GM23338 (cell line): ENCODE results near the gene OPN1SW. TPM values are rescaled to one million over a fixed set of nuclear protein-coding genes. Genes with fewer than 3 reads are reported as not detected.
A peak's percentile ranks its signal among the peaks of the same experiment; 100 is the strongest.

Source experiments
- ATAC-seq: fragments of 200-7000 bp; cut with Tn5 transposase; 3 replicates; pipeline ENCODE4 v1.9.1; 2020
- DNase-seq: peaks from one replicate; pipeline ENCODE4 v3.0.0-alpha.2; 2015; ENCODE audit warnings: low spot score
- H2AFZ ChIP-seq: fragments of 200-600 bp; sonication (generic); 2 replicates; pipeline ENCODE4 v1.8.0; 2016; ENCODE audit warnings: antibody characterized with exemption, mild to moderate bottlenecking, moderate library complexity
- H3F3A ChIP-seq: fragments of 200-600 bp; sonication (generic); replicated peaks from 2 replicates; pipeline ENCODE4 v1.8.0; 2017; ENCODE audit warnings: antibody characterized with exemption, mixed run types, low read depth
- H3K27ac ChIP-seq: fragments of 200-600 bp; sonication (generic); 2 replicates; pipeline ENCODE4 v1.6.1; 2016; ENCODE audit warnings: low read depth
- H3K27me3 ChIP-seq: fragments of 200-600 bp; sonication (generic); 2 replicates; pipeline ENCODE4 v1.8.0; 2016; ENCODE audit warnings: mild to moderate bottlenecking, mixed run types, moderate library complexity; ENCODE audit not compliant: insufficient read depth
- H3K36me3 ChIP-seq: fragments of 200-600 bp; sonication (generic); 2 replicates; pipeline ENCODE4 v1.8.0; 2016; ENCODE audit warnings: mild to moderate bottlenecking; ENCODE audit not compliant: insufficient read depth
- H3K4me1 ChIP-seq: fragments of 200-600 bp; sonication (generic); 2 replicates; pipeline ENCODE4 v1.8.0; 2016; ENCODE audit warnings: mild to moderate bottlenecking, moderate library complexity; ENCODE audit not compliant: insufficient read depth
- H3K4me2 ChIP-seq: fragments of 200-600 bp; sonication (generic); 2 replicates; pipeline ENCODE4 v1.7.1; 2017; ENCODE audit warnings: mixed run types
- H3K4me3 ChIP-seq: fragments of 200-600 bp; sonication (generic); 2 replicates; pipeline ENCODE4 v1.6.1; 2016; ENCODE audit warnings: mixed run types
- H3K79me2 ChIP-seq: fragments of 200-600 bp; sonication (generic); replicated peaks from 2 replicates; pipeline ENCODE4 v1.8.0; 2017; ENCODE audit warnings: mild to moderate bottlenecking; ENCODE audit not compliant: insufficient read depth
- H3K9me2 ChIP-seq: fragments of 200-600 bp; sonication (generic); 2 replicates; pipeline ENCODE4 v1.8.0; 2017; ENCODE audit not compliant: insufficient read depth
- H4K20me1 ChIP-seq: fragments of 200-600 bp; sonication (generic); replicated peaks from 2 replicates; pipeline ENCODE4 v1.8.0; 2017; ENCODE audit warnings: mild to moderate bottlenecking; ENCODE audit not compliant: insufficient read depth
- H3K27ac Mint-ChIP-seq: 2 replicates; pipeline ENCODE4 v1.8.0; 2020; ENCODE audit warnings: inconsistent platforms, mild to moderate bottlenecking, moderate library complexity, mixed read lengths
- H3K27me3 Mint-ChIP-seq: 3 replicates; pipeline ENCODE4 v1.8.0; 2022; ENCODE audit warnings: low read depth, mild to moderate bottlenecking, moderate library complexity, mixed read lengths, inconsistent platforms; ENCODE audit not compliant: insufficient read depth, poor library complexity
- H3K36me3 Mint-ChIP-seq: 3 replicates; pipeline ENCODE4 v1.8.0; 2021; ENCODE audit warnings: low read depth, mild to moderate bottlenecking, inconsistent platforms, moderate library complexity, mixed read lengths
- H3K4me1 Mint-ChIP-seq: 3 replicates; pipeline ENCODE4 v1.8.0; 2020; ENCODE audit warnings: mild to moderate bottlenecking, inconsistent platforms, mixed read lengths
- H3K4me3 Mint-ChIP-seq: 3 replicates; pipeline ENCODE4 v1.8.0; 2021; ENCODE audit warnings: moderate library complexity, mild to moderate bottlenecking, inconsistent platforms, mixed read lengths
- H3K9me3 Mint-ChIP-seq: 3 replicates; pipeline ENCODE4 v1.8.0; 2020; ENCODE audit warnings: moderate library complexity, mild to moderate bottlenecking, inconsistent platforms, mixed read lengths
- CREB1 ChIP-seq: fragments of 250-450 bp; sonication (Bioruptor Pico); IDR thresholded peaks from 2 replicates; pipeline ENCODE4 v1.5.0; 2020; ENCODE audit warnings: low read depth, mild to moderate bottlenecking, moderate library complexity
- CTCF ChIP-seq, 2 experiments: fragments of 200-600 bp in 1 of 2; sonication (generic) in 1 of 2; conservative IDR thresholded peaks; 2 replicates each; pipeline versions ENCODE4 v1.5.1 to v1.6.1; 2016 to 2017; ENCODE audit warnings: antibody characterized with exemption in 2 of 2, low read depth in 2 of 2, mild to moderate bottlenecking in 2 of 2, moderate library complexity in 1 of 2
- ETS1 ChIP-seq: IDR thresholded peaks from 2 replicates; pipeline ENCODE4 v1.6.1; 2016; ENCODE audit warnings: antibody characterized with exemption
- EZH2 ChIP-seq: fragments of 200-600 bp; sonication (generic); IDR thresholded peaks from one replicate; pipeline ENCODE4 v1.8.0; 2017; ENCODE audit warnings: antibody characterized with exemption, mild to moderate bottlenecking, low read depth; ENCODE audit not compliant: unreplicated experiment
- EZH2phosphoT487 ChIP-seq: fragments of 200-600 bp; sonication (generic); IDR thresholded peaks from one replicate; pipeline ENCODE4 v1.8.1; 2018; ENCODE audit warnings: antibody characterized with exemption; ENCODE audit not compliant: unreplicated experiment
- NANOG ChIP-seq: IDR thresholded peaks from 2 replicates; pipeline ENCODE4 v1.6.1; 2016; ENCODE audit warnings: antibody characterized with exemption, borderline replicate concordance
- POLR2AphosphoS5 ChIP-seq: IDR thresholded peaks from 2 replicates; pipeline ENCODE4 v1.6.1; 2016; ENCODE audit warnings: antibody characterized with exemption, low read depth
- STAT1 ChIP-seq: IDR thresholded peaks from one replicate; pipeline ENCODE4 v1.6.1; 2016; ENCODE audit warnings: antibody characterized with exemption; ENCODE audit not compliant: unreplicated experiment
- ZNF331 ChIP-seq: fragments of 250-450 bp; sonication (Bioruptor Pico); IDR thresholded peaks from 2 replicates; pipeline ENCODE4 v1.5.0; 2020; ENCODE audit warnings: low read depth, mild to moderate bottlenecking, moderate library complexity
- polyA plus RNA-seq: library from polyadenylated mRNA; unstranded; fragments of >200 nt; fragmentation: Nextera tagmentation; extraction: Ambion mirVana; gene quantifications from 2 replicates; pipeline ENCODE4 v1.2.1, GENCODE V29; 2016
- total RNA-seq: library from RNA; depleted of rRNA; stranded (reverse); fragments of >200 nt; shearing (Covaris generic); gene quantifications from 2 replicates; pipeline ENCODE4 v1.2.3, GENCODE V29; 2014

Gene OPN1SW
- total and polyA plus RNA-seq, 2 experiments from 2014 or later: 0.50 TPM; not detected in 1

- ATAC-seq: no peak
- Histone ChIP-seq H3F3A (no peaks in the 10 kb centered on the region), H3K27me3 (no peaks in the 10 kb centered on the region), H3K79me2 (peaks cover 67% of the 10 kb centered on the region), H3K4me2 (peak overlapping the region; percentile 95), H3K4me1 (peaks cover 15% of the 10 kb centered on the region), H3K9me2 (peaks cover 2% of the 10 kb centered on the region; the same call in 1 of the 2 replicates), H3K4me3 (peak overlapping the region; percentile 87; the same call in 1 of the 2 replicates), H4K20me1 (peaks cover 59% of the 10 kb centered on the region), H2AFZ (no peak overlapping the region), H3K27ac (no peak overlapping the region), H3K36me3 (no peaks in the 10 kb centered on the region)
- Mint-ChIP-seq H3K4me3 (no peak overlapping the region), H3K4me1 (peaks cover 15% of the 10 kb centered on the region), H3K9me3 (no peaks in the 10 kb centered on the region), H3K36me3 (peaks cover 8% of the 10 kb centered on the region), H3K27ac (no peak overlapping the region), H3K27me3 (peaks cover 5% of the 10 kb centered on the region)
- DNase-seq: no peak
- TF ChIP-seq ETS1 (no peak), CREB1 (CRISPR knock-in tag) (no peak), ZNF331 (CRISPR knock-in tag) (no peak), EZH2 (no peak), STAT1 (no peak), CTCF (conservative IDR thresholded peaks at IDR 0.05; ENCODE audit: low read depth in 2 of 2) (no peak)
Measured at GRCh38 chr7:128740996-128741395, 34.6 kb downstream of the OPN1SW start.

GRCh38 chr7:128739990-128740682, 35.5 kb downstream of the OPN1SW start:
- Histone ChIP-seq H3K27me3 (no peaks in the 10 kb centered on the region), H3K4me1 (peaks cover 15% of the 10 kb centered on the region), H3K4me3 (peak overlapping the region; percentile 87), H3F3A (no peaks in the 10 kb centered on the region), H3K9me2 (peaks cover 2% of the 10 kb centered on the region; the same call in 1 of the 2 replicates), H3K27ac (peak overlapping the region; percentile 83), H2AFZ (no peak overlapping the region), H3K36me3 (no peaks in the 10 kb centered on the region), H4K20me1 (peaks cover 50% of the 10 kb centered on the region), H3K79me2 (peaks cover 59% of the 10 kb centered on the region), H3K4me2 (peak overlapping the region; percentile 95)
- peaks cover 15% of the 10 kb centered on the region for H3K4me1 Mint-ChIP-seq
- H3K27me3 Mint-ChIP-seq: peaks cover 5% of the 10 kb centered on the region
- H3K36me3 Mint-ChIP-seq: peaks cover 4% of the 10 kb centered on the region; the same call in 2 of the 3 replicates
- no peaks in the 10 kb centered on the region for H3K9me3 Mint-ChIP-seq
- DNase-seq (no peak), ATAC-seq (no peak)
- peak overlapping the region; percentile 98 for H3K4me3 Mint-ChIP-seq
- H3K27ac Mint-ChIP-seq: peak overlapping the region; percentile 93
- TF ChIP-seq ETS1 (no peak), STAT1 (no peak), EZH2phosphoT487 (no peak), ZNF331 (CRISPR knock-in tag) (no peak), CREB1 (CRISPR knock-in tag) (no peak), NANOG (no peak), POLR2AphosphoS5 (no peak), CTCF (conservative IDR thresholded peaks at IDR 0.05; ENCODE audit: low read depth in 2 of 2) (no peak)
